Measurements from ENCODE around the gene FOXD3.

DNA sequence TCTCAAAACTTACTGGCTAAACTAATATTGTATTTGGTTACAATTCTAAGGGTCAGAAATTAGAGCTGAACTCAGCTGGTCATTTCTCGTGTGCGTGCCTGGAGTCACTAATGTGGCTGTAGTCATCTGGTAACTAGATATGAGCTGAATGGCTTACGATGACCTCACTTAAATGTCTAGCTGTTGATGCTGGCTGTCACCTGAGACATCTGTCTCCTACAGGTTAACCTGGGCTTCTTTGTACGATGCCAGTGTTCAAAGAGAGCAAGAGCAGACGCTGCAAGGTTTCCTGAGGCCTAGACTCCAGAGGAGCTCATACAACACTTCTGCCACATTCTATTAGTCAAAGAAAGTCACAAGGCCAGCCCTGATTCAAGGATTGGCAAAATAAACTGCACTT, 28.0 kb downstream of the FOXD3 start:
- no peak for TF ChIP-seq POLR2A (IDR thresholded peaks at IDR 0.05)
- TF ChIP-seq, protein P1, sequence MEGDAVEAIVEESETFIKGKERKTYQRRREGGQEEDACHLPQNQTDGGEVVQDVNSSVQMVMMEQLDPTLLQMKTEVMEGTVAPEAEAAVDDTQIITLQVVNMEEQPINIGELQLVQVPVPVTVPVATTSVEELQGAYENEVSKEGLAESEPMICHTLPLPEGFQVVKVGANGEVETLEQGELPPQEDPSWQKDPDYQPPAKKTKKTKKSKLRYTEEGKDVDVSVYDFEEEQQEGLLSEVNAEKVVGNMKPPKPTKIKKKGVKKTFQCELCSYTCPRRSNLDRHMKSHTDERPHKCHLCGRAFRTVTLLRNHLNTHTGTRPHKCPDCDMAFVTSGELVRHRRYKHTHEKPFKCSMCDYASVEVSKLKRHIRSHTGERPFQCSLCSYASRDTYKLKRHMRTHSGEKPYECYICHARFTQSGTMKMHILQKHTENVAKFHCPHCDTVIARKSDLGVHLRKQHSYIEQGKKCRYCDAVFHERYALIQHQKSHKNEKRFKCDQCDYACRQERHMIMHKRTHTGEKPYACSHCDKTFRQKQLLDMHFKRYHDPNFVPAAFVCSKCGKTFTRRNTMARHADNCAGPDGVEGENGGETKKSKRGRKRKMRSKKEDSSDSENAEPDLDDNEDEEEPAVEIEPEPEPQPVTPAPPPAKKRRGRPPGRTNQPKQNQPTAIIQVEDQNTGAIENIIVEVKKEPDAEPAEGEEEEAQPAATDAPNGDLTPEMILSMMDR (IDR thresholded peaks at IDR 0.05), result no peak
